Parathyroid adenoma (tissue), 2 donors: ENCODE results near the gene MAP7.
"Not testable (repeated sequence)": the region's sequence is repeated elsewhere in the genome, so short reads cannot be mapped to it uniquely, and the experiment has no call there.

ENCODE experiments used
- H2AFZ ChIP-seq: fragments of 300-600 bp; sonication (generic); one replicate; pipeline ENCODE4 v1.7.0; 2017; ENCODE audit warnings: antibody characterized with exemption, mild to moderate bottlenecking
- H3K27ac ChIP-seq: fragments of 300-600 bp; sonication (generic); one replicate; pipeline ENCODE4 v1.7.0; 2017
- H3K27me3 ChIP-seq: fragments of 300-600 bp; sonication (generic); one replicate; pipeline ENCODE4 v1.7.0; 2017; ENCODE audit warnings: low read length; ENCODE audit not compliant: control insufficient read depth, insufficient read depth
- H3K36me3 ChIP-seq: fragments of 300-600 bp; sonication (generic); one replicate; pipeline ENCODE4 v1.7.0; 2017; ENCODE audit warnings: low read length; ENCODE audit not compliant: control insufficient read depth, insufficient read depth
- H3K4me1 ChIP-seq: fragments of 300-600 bp; sonication (generic); one replicate; pipeline ENCODE4 v1.7.0; 2017; ENCODE audit warnings: control low read depth
- H3K4me2 ChIP-seq: fragments of 300-600 bp; sonication (generic); one replicate; pipeline ENCODE4 v1.7.0; 2017; ENCODE audit warnings: low read length
- H3K4me3 ChIP-seq: fragments of 300-600 bp; sonication (generic); one replicate; pipeline ENCODE4 v1.7.0; 2017; ENCODE audit warnings: low read depth, low read length
- H3K79me2 ChIP-seq: fragments of 300-600 bp; sonication (generic); one replicate; pipeline ENCODE4 v1.7.0; 2017; ENCODE audit warnings: control low read depth
- H3K9ac ChIP-seq: fragments of 300-600 bp; sonication (generic); one replicate; pipeline ENCODE4 v1.7.0; 2017; ENCODE audit warnings: mild to moderate bottlenecking
- H3K9me3 ChIP-seq: fragments of 300-600 bp; sonication (generic); one replicate; pipeline ENCODE4 v1.7.0; 2017; ENCODE audit warnings: low read length; ENCODE audit not compliant: control insufficient read depth
- TF ChIP-seq, protein P1 (sequence below): fragments of 300-600 bp; sonication (generic); IDR thresholded peaks from one replicate; pipeline ENCODE4 v1.7.0; 2017; ENCODE audit warnings: antibody characterized with exemption, mild to moderate bottlenecking
- donor health status: primary hyperparathyroidism.

The MAP7 gene

GRCh38 chr6:136491754-136492153 is 58.5 kb downstream of the MAP7 start:
- no peaks in the 10 kb centered on the region for H3K27me3 ChIP-seq
- no peak overlapping the region for H3K9ac ChIP-seq
- H3K79me2 ChIP-seq, result peaks cover 8% of the 10 kb centered on the region
- no peak overlapping the region for H3K4me3 ChIP-seq
- peaks cover under 1% of the 10 kb centered on the region for H3K4me1 ChIP-seq
- TF ChIP-seq, protein P1, sequence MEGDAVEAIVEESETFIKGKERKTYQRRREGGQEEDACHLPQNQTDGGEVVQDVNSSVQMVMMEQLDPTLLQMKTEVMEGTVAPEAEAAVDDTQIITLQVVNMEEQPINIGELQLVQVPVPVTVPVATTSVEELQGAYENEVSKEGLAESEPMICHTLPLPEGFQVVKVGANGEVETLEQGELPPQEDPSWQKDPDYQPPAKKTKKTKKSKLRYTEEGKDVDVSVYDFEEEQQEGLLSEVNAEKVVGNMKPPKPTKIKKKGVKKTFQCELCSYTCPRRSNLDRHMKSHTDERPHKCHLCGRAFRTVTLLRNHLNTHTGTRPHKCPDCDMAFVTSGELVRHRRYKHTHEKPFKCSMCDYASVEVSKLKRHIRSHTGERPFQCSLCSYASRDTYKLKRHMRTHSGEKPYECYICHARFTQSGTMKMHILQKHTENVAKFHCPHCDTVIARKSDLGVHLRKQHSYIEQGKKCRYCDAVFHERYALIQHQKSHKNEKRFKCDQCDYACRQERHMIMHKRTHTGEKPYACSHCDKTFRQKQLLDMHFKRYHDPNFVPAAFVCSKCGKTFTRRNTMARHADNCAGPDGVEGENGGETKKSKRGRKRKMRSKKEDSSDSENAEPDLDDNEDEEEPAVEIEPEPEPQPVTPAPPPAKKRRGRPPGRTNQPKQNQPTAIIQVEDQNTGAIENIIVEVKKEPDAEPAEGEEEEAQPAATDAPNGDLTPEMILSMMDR, result no peak
- H3K36me3 ChIP-seq, result no peaks in the 10 kb centered on the region
- H3K27ac ChIP-seq, result no peak overlapping the region
- no peaks in the 10 kb centered on the region for H3K9me3 ChIP-seq
- H2AFZ ChIP-seq, result no peak overlapping the region
- H3K4me2 ChIP-seq, result no peak overlapping the region

DNA sequence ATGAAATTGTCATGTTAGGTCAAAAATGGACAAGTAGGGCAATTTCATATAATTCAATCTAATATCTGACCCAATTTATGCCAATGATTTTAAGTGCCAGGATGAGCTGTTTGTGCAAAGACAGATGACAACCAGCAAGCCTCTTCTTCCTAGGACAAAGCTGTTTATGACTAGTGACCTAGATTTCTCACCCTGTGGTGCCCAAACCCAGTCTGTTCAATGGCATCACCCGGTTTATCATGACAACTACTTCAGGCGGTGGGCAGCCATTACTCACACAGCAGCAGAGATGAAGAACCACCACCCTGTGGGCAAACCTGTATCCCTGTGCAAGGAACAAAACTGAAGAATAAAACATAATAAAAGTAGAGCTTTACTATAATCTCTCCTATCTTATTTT is 59.0 kb downstream of the MAP7 start:
- H3K4me2 ChIP-seq, result no peak overlapping the region
- TF ChIP-seq, protein P1, result no peak
- H3K36me3 ChIP-seq, result no peaks in the 10 kb centered on the region
- H3K27me3 ChIP-seq, result no peaks in the 10 kb centered on the region
- H3K9ac ChIP-seq, result no peak overlapping the region
- peaks cover 5% of the 10 kb centered on the region for H3K4me1 ChIP-seq
- peaks cover 8% of the 10 kb centered on the region for H3K79me2 ChIP-seq
- H2AFZ ChIP-seq, result no peak overlapping the region
- H3K4me3 ChIP-seq, result no peak overlapping the region
- H3K9me3 ChIP-seq, result no peaks in the 10 kb centered on the region
- H3K27ac ChIP-seq, result no peak overlapping the region

GRCh38 chr6:136489689-136490033 is 60.6 kb downstream of the MAP7 start:
- H3K4me3 ChIP-seq, H3K9me3 ChIP-seq, H3K9ac ChIP-seq, H3K4me2 ChIP-seq, H3K36me3 ChIP-seq, H2AFZ ChIP-seq, H3K27me3 ChIP-seq, H3K27ac ChIP-seq, H3K79me2 ChIP-seq, H3K4me1 ChIP-seq: not testable (repeated sequence)

GRCh38 chr6:136487759-136488425 is 62.3 kb downstream of the MAP7 start:
- Histone ChIP-seq H3K79me2 (peaks cover 5% of the 10 kb centered on the region), H3K27me3 (no peaks in the 10 kb centered on the region), H3K4me2 (no peak overlapping the region), H2AFZ (no peak overlapping the region), H3K4me1 (peaks cover 12% of the 10 kb centered on the region), H3K9me3 (no peaks in the 10 kb centered on the region), H3K9ac (no peak overlapping the region), H3K27ac (no peak overlapping the region), H3K36me3 (no peaks in the 10 kb centered on the region), H3K4me3 (no peak overlapping the region)
- TF ChIP-seq, protein P1, result no peak

DNA sequence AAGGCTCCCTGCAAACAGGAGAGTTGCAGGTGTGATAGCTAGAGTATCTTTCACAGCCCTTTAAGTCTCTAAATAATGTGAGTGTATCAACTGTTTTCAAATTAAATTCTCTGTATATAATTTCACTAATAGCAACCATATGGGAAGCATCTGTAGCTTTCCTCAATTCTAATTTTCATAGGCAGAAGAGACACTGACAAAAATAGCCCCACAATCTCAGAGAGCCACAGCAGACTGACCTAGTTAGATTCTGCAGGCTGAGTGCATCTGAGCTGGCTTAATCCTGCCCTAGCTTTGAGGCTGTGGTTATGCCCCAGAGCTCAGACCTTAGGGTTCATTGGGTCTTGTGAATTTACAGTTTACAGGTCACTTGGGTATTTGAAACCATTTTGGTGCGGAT is 63.9 kb downstream of the MAP7 start:
- Histone ChIP-seq H3K4me1 (peaks cover 12% of the 10 kb centered on the region), H3K27me3 (no peaks in the 10 kb centered on the region), H3K79me2 (peaks cover 5% of the 10 kb centered on the region), H3K4me3 (no peak overlapping the region), H2AFZ (no peak overlapping the region), H3K9me3 (no peaks in the 10 kb centered on the region), H3K4me2 (no peak overlapping the region), H3K36me3 (no peaks in the 10 kb centered on the region), H3K27ac (no peak overlapping the region), H3K9ac (no peak overlapping the region)
- TF ChIP-seq, protein P1, result no peak
